Spinal cord (tissue), 10 donors: Measurements from ENCODE around the gene HPCA. TPM values are rescaled to one million over a fixed set of nuclear protein-coding genes. Genes with fewer than 3 reads are reported as not detected.
A peak's percentile ranks its signal among the peaks of the same experiment; 100 is the strongest.

ENCODE experiments used
- DNase-seq, 6 donors: peaks; one replicate each; pipeline versions ENCODE4 v3.0.0 to v3.0.0-alpha.2; 2013 to 2015; ENCODE audit warnings: low spot score in 6 of 6, low read depth in 4 of 6
- H3K27ac ChIP-seq: one replicate; pipeline ENCODE4 v1.5.1; 2013; ENCODE audit warnings: low read depth, low read length, control low read depth
- H3K27me3 ChIP-seq: one replicate; pipeline ENCODE4 v1.6.1; 2013; ENCODE audit warnings: low read length; ENCODE audit not compliant: control insufficient read depth, insufficient read depth
- H3K36me3 ChIP-seq: one replicate; pipeline ENCODE4 v1.6.1; 2013; ENCODE audit warnings: low read length; ENCODE audit not compliant: control insufficient read depth, insufficient read depth
- H3K4me1 ChIP-seq: one replicate; pipeline ENCODE4 v1.6.1; 2013; ENCODE audit warnings: low read length; ENCODE audit not compliant: control insufficient read depth, insufficient read depth
- H3K4me3 ChIP-seq: one replicate; pipeline ENCODE4 v1.5.1; 2013; ENCODE audit warnings: low read depth, low read length, control low read depth
- H3K9me3 ChIP-seq: one replicate; pipeline ENCODE4 v1.6.1; 2013; ENCODE audit warnings: low read length; ENCODE audit not compliant: control insufficient read depth, insufficient read depth
- WGBS: methylation state at CpG from one replicate; pipeline ENCODE4 v1.1.5; 2013; ENCODE audit warnings: missing lambda C conversion rate; ENCODE audit not compliant: insufficient coverage; 5-methylcytosine and 5-hydroxymethylcytosine counted together
- polyA plus RNA-seq, 2 donors: library from polyadenylated mRNA; unstranded; fragments of 120-200 nt; gene quantifications; one replicate each; pipeline ENCODE4 v1.2.1, GENCODE V29; 2013; ENCODE audit not compliant: insufficient read length in 2 of 2
- total RNA-seq, 2 donors: library from RNA; depleted of rRNA in 1 of 2; stranded (reverse); fragments of 120-200 nt in 1 of 2; fragments of >200 nt in 1 of 2; gene quantifications; one replicate each; pipeline versions ENCODE4 v1.2.3 to v1.2.4, GENCODE V29; 2013 to 2014
- donor health status: healthy.

The HPCA gene
- total and polyA plus RNA-seq, 4 donors: 19.3 to 209 (median 117) TPM

DNA sequence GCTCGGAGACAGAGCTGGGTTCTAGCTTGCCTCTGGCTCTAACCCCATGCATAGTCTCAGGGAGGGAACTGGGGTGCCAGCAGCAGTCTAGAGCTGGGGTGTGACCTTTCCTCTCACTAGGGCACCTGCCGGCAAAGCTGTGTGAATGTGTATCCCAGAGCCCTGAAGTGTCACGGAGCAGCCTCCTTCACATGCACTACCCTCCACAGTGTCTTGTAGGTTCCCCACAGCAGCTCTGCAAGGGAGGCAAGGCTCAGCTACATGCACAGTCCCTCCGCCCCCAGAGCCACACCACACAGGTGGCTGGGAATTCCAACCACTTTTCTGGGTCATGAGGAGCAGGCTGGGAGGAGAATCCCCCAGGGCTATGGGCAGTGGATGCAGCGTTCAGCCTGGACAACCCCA lies 7.7 kb upstream of the HPCA start:
- 60% methylated on average over 3 of the region's 5 CpGs for WGBS
- H3K4me3 ChIP-seq: no peak overlapping the region
- no peaks in the 10 kb centered on the region for H3K27me3 ChIP-seq
- no peak overlapping the region for H3K27ac ChIP-seq
- H3K9me3 ChIP-seq: no peaks in the 10 kb centered on the region
- no peaks in the 10 kb centered on the region for H3K36me3 ChIP-seq
- DNase-seq: no peak
- H3K4me1 ChIP-seq: peaks cover 46% of the 10 kb centered on the region

DNA sequence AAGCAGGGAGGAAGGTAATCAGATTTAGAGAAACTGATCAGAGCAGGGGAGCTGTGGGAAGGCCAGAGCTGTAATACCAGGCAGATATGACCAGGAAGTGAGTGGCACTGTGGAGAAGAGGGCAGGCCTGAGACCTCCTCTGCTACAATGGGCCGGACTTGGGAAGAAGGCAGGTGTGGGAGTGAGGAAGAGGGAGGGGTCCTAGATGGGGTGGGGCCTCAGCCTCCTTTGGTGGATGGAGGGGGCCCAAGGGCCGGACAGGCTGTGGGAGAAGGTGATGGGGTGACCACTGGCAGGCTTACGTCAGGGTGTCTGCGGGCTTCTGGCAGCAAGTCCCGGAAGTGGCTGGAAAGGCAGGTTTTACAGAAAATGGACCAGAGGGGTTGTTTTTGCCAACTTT lies 5.0 kb upstream of the HPCA start:
- H3K27ac ChIP-seq: no peak overlapping the region
- H3K27me3 ChIP-seq: peaks cover 7% of the 10 kb centered on the region
- H3K4me3 ChIP-seq: no peak overlapping the region
- peaks cover 67% of the 10 kb centered on the region for H3K4me1 ChIP-seq
- H3K9me3 ChIP-seq: no peaks in the 10 kb centered on the region
- no peaks in the 10 kb centered on the region for H3K36me3 ChIP-seq
- 79% methylated on average over 5 of the region's 5 CpGs for WGBS
- DNase-seq: no peak

DNA sequence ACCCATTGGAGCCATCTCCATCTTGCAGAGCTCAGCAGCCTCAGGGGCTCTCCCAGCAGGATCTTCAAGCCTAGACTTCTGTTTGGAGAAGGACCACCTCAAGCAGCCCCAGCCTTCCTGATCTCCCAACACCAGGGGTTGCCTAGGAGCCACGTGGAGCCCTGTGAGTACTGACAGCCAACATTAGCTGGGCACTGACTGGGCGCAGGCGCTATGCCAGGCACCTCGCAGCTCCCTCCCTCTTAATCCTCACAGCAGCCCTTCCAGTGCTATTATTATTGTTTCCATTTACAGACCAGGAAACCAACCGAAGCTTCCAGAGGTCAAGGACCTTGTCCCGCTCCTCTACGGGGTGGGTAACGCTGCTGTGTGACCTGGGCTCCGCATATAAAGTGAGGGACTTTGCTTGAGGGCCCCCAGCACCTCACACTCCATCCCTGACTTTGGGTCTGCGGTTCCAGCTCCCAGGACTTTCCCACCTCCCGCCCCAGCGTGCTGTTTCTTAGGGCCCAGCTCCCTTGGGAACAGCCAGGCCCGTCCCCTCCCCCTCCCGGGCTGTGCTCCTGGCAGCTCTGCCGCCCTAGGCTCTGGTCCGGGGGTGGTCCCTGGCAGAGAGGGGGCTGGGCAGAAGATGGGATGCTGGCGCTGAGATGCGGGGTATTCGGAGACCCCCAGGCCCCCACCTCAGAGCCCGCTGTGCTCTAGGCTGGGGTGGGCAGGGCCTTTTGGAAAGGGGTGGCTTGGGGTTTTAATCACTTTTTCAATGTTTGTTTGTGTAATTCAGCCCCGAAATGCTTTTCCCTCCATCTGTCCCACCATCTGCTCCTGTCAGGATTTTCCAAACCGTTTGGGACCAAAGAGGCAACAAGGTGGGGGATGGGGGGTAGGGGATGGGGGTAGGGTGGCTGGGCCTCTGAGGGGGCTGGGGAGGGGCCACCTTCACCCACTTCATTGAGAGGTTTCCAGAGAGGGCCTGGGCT lies 4.1 kb upstream of the HPCA start:
- WGBS: 14% methylated on average over 18 of the region's 22 CpGs
- H3K9me3 ChIP-seq: no peaks in the 10 kb centered on the region
- H3K4me3 ChIP-seq: no peak overlapping the region
- H3K36me3 ChIP-seq: no peaks in the 10 kb centered on the region
- H3K27me3 ChIP-seq: peaks cover 14% of the 10 kb centered on the region
- H3K27ac ChIP-seq: no peak overlapping the region
- peak in 2 of 6 donors; percentile 84 to 94 for DNase-seq
- peaks cover 66% of the 10 kb centered on the region for H3K4me1 ChIP-seq

DNA sequence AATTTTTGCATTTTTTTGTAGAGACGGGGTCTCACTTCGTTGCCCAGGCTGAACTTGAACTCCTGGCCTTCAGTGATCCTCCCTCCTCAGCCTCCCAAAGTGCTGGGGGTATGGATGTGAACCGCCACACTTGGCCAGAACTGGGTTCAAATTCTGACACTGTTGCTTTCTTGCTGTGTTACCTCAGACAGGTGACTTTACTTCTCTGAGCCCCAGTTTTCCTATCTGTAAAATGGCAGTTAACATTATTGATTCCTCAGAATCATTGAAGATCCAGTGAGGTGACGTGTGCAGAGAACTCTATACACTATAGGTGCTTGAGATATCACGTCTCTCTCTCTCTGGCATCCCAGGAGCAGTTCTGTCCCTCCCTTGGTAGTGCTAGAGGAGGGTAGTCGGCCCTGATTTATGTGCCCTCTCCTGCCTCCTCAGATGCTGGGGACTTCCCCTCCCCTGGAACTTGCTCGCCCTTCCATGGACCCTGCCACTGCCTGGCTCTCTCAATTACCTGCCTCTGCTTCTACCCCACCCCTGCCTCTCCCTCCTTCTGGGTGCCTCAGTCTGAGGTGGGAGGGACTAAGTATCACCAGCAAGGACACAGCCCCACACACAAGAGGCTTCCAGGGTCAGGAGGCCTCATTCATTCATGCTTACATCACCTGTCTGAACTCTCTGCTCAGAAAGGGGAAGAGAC lies 2.8 kb upstream of the HPCA start:
- peaks cover 59% of the 10 kb centered on the region for H3K4me1 ChIP-seq
- no peaks in the 10 kb centered on the region for H3K9me3 ChIP-seq
- no peak overlapping the region for H3K4me3 ChIP-seq
- no peak overlapping the region for H3K27ac ChIP-seq
- 70% methylated on average over 2 of the region's 7 CpGs for WGBS
- H3K36me3 ChIP-seq: no peaks in the 10 kb centered on the region
- no peak for DNase-seq
- H3K27me3 ChIP-seq: peaks cover 20% of the 10 kb centered on the region

DNA sequence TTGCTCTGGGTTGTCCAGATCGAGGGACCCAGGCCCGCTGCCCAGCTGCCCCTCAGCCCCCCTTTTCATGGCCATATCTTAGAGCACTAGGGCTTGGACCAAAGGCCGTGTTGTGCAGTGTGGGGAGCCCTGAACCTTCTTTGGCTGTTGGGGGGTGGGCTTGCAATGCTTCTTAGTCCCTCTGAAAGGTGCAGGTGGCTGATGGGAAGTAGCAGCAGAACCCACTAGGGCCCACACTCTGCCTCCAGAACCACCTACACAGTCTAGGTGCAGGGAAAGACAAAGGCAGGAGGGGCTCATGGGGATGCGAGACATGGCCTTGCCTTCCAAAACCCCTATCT lies 2.3 kb upstream of the HPCA start:
- DNase-seq: no peak
- H3K27me3 ChIP-seq: peaks cover 20% of the 10 kb centered on the region
- peaks cover 54% of the 10 kb centered on the region for H3K4me1 ChIP-seq
- H3K9me3 ChIP-seq: no peaks in the 10 kb centered on the region
- no peak overlapping the region for H3K27ac ChIP-seq
- peaks cover 4% of the 10 kb centered on the region for H3K36me3 ChIP-seq
- H3K4me3 ChIP-seq: no peak overlapping the region
- 60% methylated on average over 2 of the region's 4 CpGs for WGBS

DNA sequence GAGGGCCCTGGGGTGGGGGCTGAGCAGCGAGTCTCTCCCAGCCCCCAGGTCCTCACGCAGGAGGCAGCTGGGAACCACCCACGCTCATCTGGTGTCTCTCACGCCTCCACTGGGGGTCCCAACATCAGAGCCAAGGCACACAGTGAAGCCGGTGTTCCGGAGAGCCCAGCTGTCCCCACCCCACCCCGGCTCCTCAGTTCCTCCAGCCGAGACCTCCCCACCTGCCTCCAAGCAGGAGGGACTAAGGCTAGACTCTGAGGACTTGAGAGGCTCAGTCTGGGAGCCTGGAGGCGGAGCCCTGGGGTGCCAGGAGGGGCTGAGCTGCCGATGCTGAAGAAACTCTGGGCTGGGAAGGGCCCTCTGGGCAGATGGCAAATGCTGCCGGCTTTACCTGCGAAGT lies 1.6 kb upstream of the HPCA start:
- DNase-seq: no peak
- H3K27me3 ChIP-seq: peaks cover 20% of the 10 kb centered on the region
- no peak overlapping the region for H3K4me3 ChIP-seq
- H3K4me1 ChIP-seq: peaks cover 54% of the 10 kb centered on the region
- no peak overlapping the region for H3K27ac ChIP-seq
- H3K36me3 ChIP-seq: peaks cover 6% of the 10 kb centered on the region
- WGBS: 35% methylated on average over 12 of the region's 12 CpGs
- H3K9me3 ChIP-seq: no peaks in the 10 kb centered on the region

DNA sequence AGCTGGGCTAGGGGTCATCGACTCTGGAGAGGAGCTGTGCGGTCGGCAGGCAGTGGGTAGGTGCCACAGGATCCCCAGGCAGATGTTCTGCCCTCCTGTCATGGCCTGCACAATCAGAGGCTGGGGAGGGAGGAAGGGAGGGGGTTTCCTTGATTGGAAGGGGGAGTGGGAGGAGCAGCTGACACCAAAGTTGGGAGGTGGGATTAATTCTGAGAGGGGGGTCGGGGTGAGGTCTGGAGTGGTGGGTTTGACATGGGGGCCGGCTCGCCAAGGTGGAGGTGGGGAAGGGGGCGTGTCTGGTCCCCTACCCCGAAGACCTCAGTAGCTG lies 651 bp upstream of the HPCA start:
- Histone ChIP-seq H3K27ac (no peak overlapping the region), H3K36me3 (peaks cover 7% of the 10 kb centered on the region), H3K4me1 (peaks cover 54% of the 10 kb centered on the region), H3K9me3 (no peaks in the 10 kb centered on the region), H3K4me3 (peak overlapping the region; percentile 29), H3K27me3 (peaks cover 20% of the 10 kb centered on the region)
- 14% methylated on average over 8 of the region's 8 CpGs for WGBS
- DNase-seq: peak in 1 of 6 donors; percentile 73

DNA sequence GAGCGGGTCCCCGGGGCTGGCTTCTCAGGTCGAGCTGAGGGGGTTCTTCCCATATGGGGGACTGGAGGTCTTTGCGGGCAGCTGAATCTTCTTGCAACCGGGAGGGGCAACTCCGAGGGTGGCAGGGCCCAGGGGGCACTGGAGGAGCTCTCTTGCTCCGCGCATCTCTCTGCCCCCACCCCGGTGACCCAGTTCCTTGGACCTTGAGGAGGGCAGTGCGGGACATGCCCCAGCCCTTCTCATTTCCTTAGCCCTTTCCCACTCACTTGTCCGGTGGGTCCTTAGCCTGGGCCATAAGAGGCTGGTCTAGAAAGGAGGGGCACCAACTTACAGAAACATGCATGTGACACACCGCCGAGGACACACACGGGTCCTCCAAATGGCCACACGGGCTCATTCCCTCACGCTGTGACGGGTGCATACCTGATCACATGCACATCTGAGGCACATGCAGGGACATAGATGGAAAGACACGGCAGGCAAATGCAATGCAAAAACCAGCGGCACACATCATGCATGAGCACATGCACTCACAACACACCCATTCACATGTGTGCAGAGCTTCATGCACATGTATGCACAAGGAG lies 630 bp downstream of the HPCA start:
- no peaks in the 10 kb centered on the region for H3K9me3 ChIP-seq
- peaks cover 24% of the 10 kb centered on the region for H3K27me3 ChIP-seq
- H3K4me3 ChIP-seq: peak overlapping the region; percentile 14
- DNase-seq: peak in 1 of 6 donors; percentile 49
- WGBS: 41% methylated on average over 18 of the region's 19 CpGs
- H3K27ac ChIP-seq: no peak overlapping the region
- H3K4me1 ChIP-seq: peaks cover 47% of the 10 kb centered on the region
- peaks cover 12% of the 10 kb centered on the region for H3K36me3 ChIP-seq

DNA sequence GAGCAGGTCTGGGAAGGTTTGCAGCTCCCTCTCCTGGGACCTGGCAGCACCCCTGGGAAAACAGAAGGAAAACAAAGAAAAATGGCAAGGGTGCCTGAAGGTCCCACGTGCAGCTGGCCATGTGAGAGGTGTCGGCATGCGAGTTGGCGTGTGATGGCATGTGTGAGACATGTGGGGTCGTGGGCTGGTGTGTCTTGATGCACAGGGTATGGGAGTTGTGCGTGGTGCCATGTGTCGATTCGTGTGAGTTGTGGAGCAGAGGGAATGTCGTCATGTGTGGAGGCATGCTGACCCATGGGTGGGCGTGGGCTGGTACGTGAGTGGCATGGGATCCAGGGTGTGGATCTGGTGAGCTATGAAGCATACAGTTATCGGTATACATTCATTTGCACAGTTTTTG lies 1.3 kb downstream of the HPCA start:
- Histone ChIP-seq H3K4me3 (peak overlapping the region; percentile 14), H3K36me3 (peaks cover 12% of the 10 kb centered on the region), H3K27ac (no peak overlapping the region), H3K4me1 (peaks cover 48% of the 10 kb centered on the region), H3K9me3 (no peaks in the 10 kb centered on the region), H3K27me3 (peaks cover 31% of the 10 kb centered on the region)
- no peak for DNase-seq
- WGBS: 69% methylated on average over 9 of the region's 12 CpGs
